Umbilical cord (tissue), 2 donors: Measurements from ENCODE around the gene GAGE12E. TPM values are rescaled to one million over a fixed set of nuclear protein-coding genes. Genes with fewer than 3 reads are reported as not detected.
"Not testable (repeated sequence)": the region's sequence is repeated elsewhere in the genome, so short reads cannot be mapped to it uniquely, and the experiment has no call there.

Source experiments
- DNase-seq: peaks from one replicate; pipeline ENCODE4 v3.0.0-alpha.2; 2015; ENCODE audit warnings: low spot score
- total RNA-seq: library from RNA; depleted of rRNA; stranded (reverse); fragments of >200 nt; gene quantifications from one replicate; pipeline ENCODE4 v1.2.3, GENCODE V29; 2014; ENCODE audit warnings: low replicate concordance; ENCODE audit not compliant: insufficient read depth

GAGE12E gene
- total RNA-seq: not detected

GRCh38 chrX:49550989-49551388, at the start of gene GAGE12E:
Gene GAGE12E, plus strand, starts transcription at chrX:49551289. Its CDS starts 1,155 bp downstream, at chrX:49552444.
- not testable (repeated sequence) for DNase-seq

GRCh38 chrX:49531877-49532276, 19.2 kb upstream of the GAGE12E start, which contains the start of gene GAGE12C:
Gene GAGE12C, plus strand, starts transcription at chrX:49532177. Its CDS starts 1,155 bp downstream, at chrX:49533332.
- DNase-seq: not testable (repeated sequence)

GRCh38 chrX:49541433-49541832, 9.7 kb upstream of the GAGE12E start, which contains the start of gene GAGE12D:
Gene GAGE12D, plus strand, starts transcription at chrX:49541733. Its CDS starts 1,155 bp downstream, at chrX:49542888.
- not testable (repeated sequence) for DNase-seq

GRCh38 chrX:49560542-49560941, 9.5 kb downstream of the GAGE12E start, which contains the start of gene GAGE12F:
Gene GAGE12F, plus strand, starts transcription at chrX:49560842. Its CDS starts 1,155 bp downstream, at chrX:49561997.
- not testable (repeated sequence) for DNase-seq

- not testable (repeated sequence) for DNase-seq
These were observed 17.6 kb downstream of the GAGE12E start for GRCh38 chrX:49568728-49569127.

- DNase-seq: not testable (repeated sequence)
These were observed 18.1 kb downstream of the GAGE12E start for GRCh38 chrX:49569152-49569551.

GRCh38 chrX:49570100-49570499, 19.0 kb downstream of the GAGE12E start, which contains the start of gene GAGE12G:
Gene GAGE12G, plus strand, starts transcription at chrX:49570400. Its CDS starts 1,155 bp downstream, at chrX:49571555.
- DNase-seq: not testable (repeated sequence)

GRCh38 chrX:49579649-49580048, 28.6 kb downstream of the GAGE12E start, which contains the start of gene GAGE12H:
Gene GAGE12H, plus strand, starts transcription at chrX:49579949. Its CDS starts 1,155 bp downstream, at chrX:49581104.
- not testable (repeated sequence) for DNase-seq

GRCh38 chrX:49589196-49589595, 38.1 kb downstream of the GAGE12E start, which contains the start of gene GAGE2A:
Gene GAGE2A, plus strand, starts transcription at chrX:49589496. Its CDS starts 1,155 bp downstream, at chrX:49590651.
- DNase-seq: not testable (repeated sequence)

GRCh38 chrX:49589769-49590478, 38.8 kb downstream of the GAGE12E start:
- DNase-seq: not testable (repeated sequence)

GRCh38 chrX:49590488-49590887, 39.4 kb downstream of the GAGE12E start:
- DNase-seq: not testable (repeated sequence)

GRCh38 chrX:49598720-49599119, 47.6 kb downstream of the GAGE12E start, which contains the start of gene GAGE1:
Gene GAGE1, plus strand, starts transcription at chrX:49599020. Its CDS starts 1,155 bp downstream, at chrX:49600175.
- not testable (repeated sequence) for DNase-seq

Other genes starting within 250 kb of the GAGE12E start
- not detected for gene GAGE10, start 247.6 kb upstream of the GAGE12E start, total RNA-seq
- not detected for gene GAGE12J, start 229.3 kb upstream of the GAGE12E start, total RNA-seq
- gene GAGE13, start 219.7 kb upstream of the GAGE12E start, total RNA-seq: not detected
- not detected for gene GAGE12C, start 19.1 kb upstream of the GAGE12E start, total RNA-seq
- not detected for gene GAGE12D, start 9.6 kb upstream of the GAGE12E start, total RNA-seq
- gene GAGE12F, start 9.6 kb downstream of the GAGE12E start, total RNA-seq: not detected
- gene GAGE12G, start 19.1 kb downstream of the GAGE12E start, total RNA-seq: not detected
- not detected for gene GAGE12H, start 28.7 kb downstream of the GAGE12E start, total RNA-seq
- gene GAGE2A, start 38.2 kb downstream of the GAGE12E start, total RNA-seq: not detected
- gene GAGE1, start 47.7 kb downstream of the GAGE12E start, total RNA-seq: 1.4 TPM
- gene PAGE1, start 144.7 kb downstream of the GAGE12E start, total RNA-seq: not detected